PC-9 (cell line): Measurements from ENCODE around the gene TMEM234.

Source experiments
- CTCF ChIP-seq: fragments of 200-600 bp; sonication (generic); conservative IDR thresholded peaks from 2 replicates; pipeline ENCODE4 v1.6.1; 2017; ENCODE audit warnings: mixed run types, antibody characterized with exemption, mild to moderate bottlenecking, moderate library complexity
- EZH2 ChIP-seq: fragments of 200-600 bp; sonication (generic); IDR thresholded peaks from 2 replicates; pipeline ENCODE4 v1.8.0; 2017; ENCODE audit warnings: antibody characterized with exemption, low read depth

- TF ChIP-seq CTCF, result no peak
- no peak for TF ChIP-seq EZH2
These were observed 44.9 kb upstream of the TMEM234 start for GRCh38 chr1:32266921-32267591.
